ENCODE measurements around the gene RREB1.

DNA sequence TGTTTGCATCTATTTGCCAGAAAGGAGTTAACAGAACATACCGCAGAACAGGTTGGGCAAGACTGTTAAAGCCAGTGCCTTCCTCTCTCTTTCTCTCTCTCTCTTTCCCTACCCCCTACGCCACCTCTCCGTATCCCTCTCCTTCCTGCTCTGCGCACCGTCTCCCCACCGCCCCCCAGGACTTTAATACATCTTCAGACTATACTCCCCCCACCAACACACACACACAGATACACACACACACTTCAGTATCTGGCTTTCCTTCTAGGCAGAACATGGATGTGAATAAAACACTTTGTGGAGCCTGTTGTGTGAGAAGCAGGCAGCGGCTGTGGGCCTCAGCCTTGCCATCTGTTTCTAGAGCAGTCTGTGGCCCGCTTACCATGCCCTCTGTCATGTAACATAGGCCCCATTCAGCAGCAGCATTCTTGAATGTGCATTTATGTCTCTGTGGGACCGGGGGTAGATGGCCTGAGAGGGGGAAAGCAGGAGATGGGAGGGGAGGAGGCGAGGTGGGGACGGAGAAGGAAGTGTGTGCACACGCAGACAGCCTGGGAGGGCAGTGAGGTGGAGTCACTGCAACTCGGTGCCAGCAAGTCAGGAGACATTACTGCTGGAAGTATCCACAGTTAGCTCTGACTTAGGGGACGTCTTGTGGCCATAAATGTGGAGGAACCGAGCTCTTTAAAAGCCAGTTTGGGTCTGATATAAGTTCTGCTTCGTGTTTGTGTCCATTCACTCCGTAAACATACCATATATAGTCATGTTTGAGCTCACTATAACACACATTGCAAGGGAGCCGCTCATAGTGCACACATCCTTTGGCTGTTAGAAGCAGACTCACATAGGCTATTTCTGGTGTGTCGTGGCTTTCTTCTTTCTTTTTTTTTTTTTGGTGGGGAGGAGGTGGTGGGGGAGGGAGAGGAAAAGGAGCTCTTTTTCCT lies 38.4 kb downstream of the RREB1 start:
- TF ChIP-seq, protein P1, sequence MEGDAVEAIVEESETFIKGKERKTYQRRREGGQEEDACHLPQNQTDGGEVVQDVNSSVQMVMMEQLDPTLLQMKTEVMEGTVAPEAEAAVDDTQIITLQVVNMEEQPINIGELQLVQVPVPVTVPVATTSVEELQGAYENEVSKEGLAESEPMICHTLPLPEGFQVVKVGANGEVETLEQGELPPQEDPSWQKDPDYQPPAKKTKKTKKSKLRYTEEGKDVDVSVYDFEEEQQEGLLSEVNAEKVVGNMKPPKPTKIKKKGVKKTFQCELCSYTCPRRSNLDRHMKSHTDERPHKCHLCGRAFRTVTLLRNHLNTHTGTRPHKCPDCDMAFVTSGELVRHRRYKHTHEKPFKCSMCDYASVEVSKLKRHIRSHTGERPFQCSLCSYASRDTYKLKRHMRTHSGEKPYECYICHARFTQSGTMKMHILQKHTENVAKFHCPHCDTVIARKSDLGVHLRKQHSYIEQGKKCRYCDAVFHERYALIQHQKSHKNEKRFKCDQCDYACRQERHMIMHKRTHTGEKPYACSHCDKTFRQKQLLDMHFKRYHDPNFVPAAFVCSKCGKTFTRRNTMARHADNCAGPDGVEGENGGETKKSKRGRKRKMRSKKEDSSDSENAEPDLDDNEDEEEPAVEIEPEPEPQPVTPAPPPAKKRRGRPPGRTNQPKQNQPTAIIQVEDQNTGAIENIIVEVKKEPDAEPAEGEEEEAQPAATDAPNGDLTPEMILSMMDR (IDR thresholded peaks at IDR 0.05): no peak
- TF ChIP-seq POLR2AphosphoS5 (IDR thresholded peaks at IDR 0.05) (peak; percentile 29 to 37), POLR2A (IDR thresholded peaks at IDR 0.05) (peak in 1 of 4 donors; percentile 50)

Data from upper lobe of left lung (tissue), 4 donors.